HG02642 (cell line): ENCODE results near the gene BAZ1B.

Source experiments
- ATAC-seq: cut with Tn5 transposase; IDR thresholded peaks from one replicate; pipeline ENCODE4 v1.9.1; 2021; ENCODE audit warnings: mild to moderate bottlenecking; ENCODE audit not compliant: unreplicated experiment, poor library complexity

The BAZ1B gene

DNA sequence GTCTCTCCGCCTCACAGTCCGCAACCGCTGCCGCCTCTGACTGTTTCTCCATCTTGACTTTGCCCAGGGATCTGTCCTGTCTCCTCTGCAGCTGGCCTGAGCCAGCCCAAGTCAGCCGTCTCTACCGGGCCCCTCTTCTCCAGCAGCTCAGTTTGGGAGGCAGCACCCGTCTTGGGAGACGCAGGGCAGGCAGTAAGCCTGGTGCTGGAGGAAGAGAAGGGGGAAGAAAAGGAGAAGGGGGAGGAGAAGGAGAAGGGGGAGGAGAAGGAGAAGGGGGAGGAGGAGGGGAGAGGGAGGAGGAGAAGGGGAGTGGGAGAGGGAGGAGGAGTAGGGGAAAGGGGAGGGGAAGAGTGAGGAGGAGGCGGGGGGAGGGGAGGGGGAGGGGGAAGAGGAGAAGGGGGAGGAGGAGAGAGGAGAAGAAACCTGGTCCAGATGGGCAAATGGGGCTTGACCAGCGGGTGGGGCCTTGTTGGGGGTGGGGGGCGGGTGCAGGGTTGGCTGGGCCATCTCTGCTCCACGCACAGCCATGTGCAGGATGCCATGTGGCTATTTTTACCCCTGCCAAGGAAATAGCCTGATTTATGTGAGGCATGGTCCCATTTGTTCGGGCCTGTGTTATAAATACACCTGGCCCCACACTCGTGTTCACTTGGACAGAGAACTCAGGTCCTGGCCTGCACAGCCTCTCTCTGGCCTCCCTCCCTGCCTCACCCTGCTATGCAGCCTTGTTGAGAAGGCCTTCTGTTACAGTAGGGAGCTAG, 124.4 kb downstream of the BAZ1B start:
- ATAC-seq = no peak

DNA sequence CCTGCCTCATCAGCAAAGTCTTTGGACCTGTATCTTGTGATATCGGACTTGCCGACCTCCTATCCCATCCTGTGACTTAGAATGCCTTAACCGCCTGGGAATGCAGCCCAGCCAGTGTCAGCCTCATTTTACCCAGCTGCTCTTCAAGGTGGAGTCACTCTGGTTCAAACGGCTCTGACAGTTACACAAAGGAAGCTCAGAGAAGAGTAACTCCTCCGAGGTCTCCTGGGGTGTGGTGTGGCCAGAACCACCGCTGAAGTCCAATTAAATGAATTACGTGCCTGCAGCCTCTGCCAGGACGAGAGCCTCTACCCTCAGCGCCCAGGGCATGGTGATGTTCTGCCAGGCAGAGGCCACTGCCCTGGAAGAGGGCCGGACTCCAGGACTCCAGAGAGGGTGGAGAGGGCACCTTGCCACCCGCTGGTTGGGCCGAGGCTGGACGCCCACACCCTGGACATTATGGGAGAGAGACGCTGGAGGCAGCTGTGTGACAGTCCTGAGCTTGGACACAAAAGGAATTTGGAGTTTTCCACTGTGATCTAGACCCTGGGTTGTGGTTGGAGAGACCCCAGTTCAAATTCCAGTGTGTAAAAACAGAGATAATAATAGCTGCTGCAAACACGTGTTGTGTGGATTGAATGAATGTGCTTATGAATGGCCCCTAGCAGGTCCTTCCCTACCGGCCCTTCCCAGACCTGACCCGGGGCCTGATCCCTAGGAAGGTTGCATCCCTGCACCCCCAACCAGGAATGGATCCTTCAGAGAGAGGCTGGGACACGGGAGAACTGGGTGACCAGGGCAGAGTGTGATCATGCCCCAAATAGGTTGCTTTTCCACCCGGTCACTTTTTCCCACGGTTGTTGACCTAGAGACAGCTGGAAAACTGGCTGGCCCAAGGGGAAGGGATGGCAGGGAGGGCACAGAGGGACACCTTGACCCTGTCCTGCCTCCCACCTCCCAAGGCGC, 126.3 kb downstream of the BAZ1B start:
- no peak for ATAC-seq

DNA sequence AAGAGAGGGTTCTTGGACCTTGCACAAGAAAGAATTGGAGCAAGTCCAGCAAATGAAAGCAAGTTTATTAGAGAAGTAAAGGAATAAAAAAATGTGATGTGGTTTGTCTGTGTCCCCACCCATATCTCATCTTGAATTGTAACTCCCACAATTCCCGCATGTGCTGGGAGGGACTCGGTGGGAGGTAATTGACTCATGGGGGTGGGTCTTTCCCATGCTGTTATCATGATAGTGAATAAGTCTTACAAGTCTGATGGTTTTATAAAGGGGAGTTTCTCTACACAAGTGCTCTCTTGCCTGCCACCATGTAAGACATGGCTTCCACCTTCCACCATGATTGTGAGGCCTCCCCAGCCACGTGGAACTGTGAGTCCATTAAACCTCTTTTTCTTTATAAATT, 127.7 kb downstream of the BAZ1B start:
- ATAC-seq = no peak

DNA sequence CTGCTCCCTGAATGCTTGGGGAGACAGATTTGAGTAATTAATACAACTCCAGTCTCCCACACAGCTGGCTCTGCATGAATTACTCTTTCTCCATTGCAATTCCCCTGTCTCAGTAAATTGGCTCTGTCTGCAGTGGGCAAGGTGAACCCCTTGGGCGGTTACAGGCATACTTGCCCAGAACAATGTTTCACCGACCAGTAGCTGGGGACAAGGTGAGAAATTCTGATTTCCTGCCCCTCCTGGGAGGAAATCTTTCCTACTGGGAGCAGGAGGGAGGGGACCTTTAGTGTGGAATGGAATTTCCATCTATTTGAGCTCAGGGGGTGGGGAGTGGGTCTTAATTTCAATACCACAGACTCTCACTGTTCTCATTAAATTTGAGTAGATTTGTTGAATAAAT, 130.7 kb downstream of the BAZ1B start:
- no peak for ATAC-seq
